Measurements from ENCODE around the gene SNHG17. TPM values are rescaled to one million over a fixed set of nuclear protein-coding genes. Genes with fewer than 3 reads are reported as not detected.

The SNHG17 gene
- total RNA-seq, 1 donor from 2014 or later, result 8.0 TPM

DNA sequence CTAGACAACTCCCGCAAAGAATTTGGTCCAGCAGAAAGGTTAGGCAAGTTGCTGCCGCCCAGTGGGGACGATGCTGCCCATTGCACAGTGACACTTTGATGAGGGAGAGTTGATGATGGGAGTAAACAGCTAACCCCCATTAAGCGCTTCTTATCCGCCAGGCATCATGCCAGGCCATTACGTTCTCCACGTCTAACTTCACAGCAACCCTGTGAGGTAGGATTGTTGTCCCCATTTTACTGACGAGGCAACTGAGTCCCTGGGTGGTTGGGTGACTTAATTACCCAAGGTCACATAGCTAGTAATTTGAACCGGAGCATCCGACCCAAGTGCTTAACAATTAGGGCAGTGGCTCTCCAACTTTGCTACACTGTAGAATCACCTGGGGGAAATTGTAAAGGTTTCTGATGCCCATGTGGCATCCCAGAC, 38.3 kb upstream of the SNHG17 start:
- peaks cover 4% of the 10 kb centered on the region for H3K27me3 Mint-ChIP-seq (ENCODE audit: insufficient read depth, low read depth)
- Histone ChIP-seq H3K27me3 (peaks cover 4% of the 10 kb centered on the region), H3K4me1 (peaks cover 9% of the 10 kb centered on the region), H4K20me1 (ENCODE audit: low read depth) (peaks cover 45% of the 10 kb centered on the region), H3K36me3 (no peaks in the 10 kb centered on the region), H2AFZ (replicated peaks) (peak overlapping the region; percentile 74), H3K4me2 (peak overlapping the region; percentile 84), H3F3A (ENCODE audit: low read depth) (peaks cover 9% of the 10 kb centered on the region), H3K27ac (no peak overlapping the region), H3K79me2 (ENCODE audit: low read depth) (peaks cover 54% of the 10 kb centered on the region), H3K9me3 (ENCODE audit: low read depth) (no peaks in the 10 kb centered on the region), H3K4me3 (peak overlapping the region; percentile 89), H3K9ac (peak overlapping the region; percentile 64)
- no peak overlapping the region for H3K27ac Mint-ChIP-seq
- H3K4me1 Mint-ChIP-seq, result peaks cover 23% of the 10 kb centered on the region
- peak; percentile 11 for DNase-seq (ENCODE audit: low spot score)
- H3K4me3 Mint-ChIP-seq, result peak overlapping the region; percentile 90
- no peaks in the 10 kb centered on the region for H3K36me3 Mint-ChIP-seq
- no peaks in the 10 kb centered on the region for H3K9me3 Mint-ChIP-seq
- TF ChIP-seq EZH2phosphoT487 (IDR thresholded peaks at IDR 0.05) (no peak), CTCF (IDR thresholded peaks at IDR 0.05) (peak; percentile 12)

- Histone ChIP-seq H3F3A (ENCODE audit: low read depth) (peaks cover 9% of the 10 kb centered on the region), H3K27ac (peak within 1 kb of the TSS; percentile 77)
Measured at GRCh38 chr20:38472513-38473366, 37.6 kb upstream of the SNHG17 start, which contains the start of gene RALGAPB. TSS of gene RALGAPB (plus strand) at chr20:38472843. CDS start at chr20:38488433, 15,590 bp downstream.

GRCh38 chr20:38471987-38472512, 36.9 kb upstream of the SNHG17 start:
- Histone ChIP-seq H3K27ac (no peak overlapping the region), H3K4me1 (peaks cover 9% of the 10 kb centered on the region)
- H3K27me3 Mint-ChIP-seq (ENCODE audit: insufficient read depth, low read depth), result peaks cover 4% of the 10 kb centered on the region

More at GRCh38 chr20:38472513-38473366, 37.6 kb upstream of the SNHG17 start, which contains the start of gene RALGAPB:
- peak within 1 kb of the TSS; percentile 91 for H3K4me3 Mint-ChIP-seq
- peaks cover 9% of the 10 kb centered on the region for H3K4me1 ChIP-seq
- peaks cover 4% of the 10 kb centered on the region for H3K27me3 Mint-ChIP-seq (ENCODE audit: insufficient read depth, low read depth)
- H3K9me3 ChIP-seq (ENCODE audit: low read depth), result no peaks in the 10 kb centered on the region
- H2AFZ ChIP-seq (replicated peaks), result peak within 1 kb of the TSS; percentile 80
- H4K20me1 ChIP-seq (ENCODE audit: low read depth), result peaks cover 43% of the 10 kb centered on the region
- peaks cover 4% of the 10 kb centered on the region for H3K27me3 ChIP-seq
- peak within 1 kb of the TSS; percentile 64 for H3K9ac ChIP-seq
- no peaks in the 10 kb centered on the region for H3K9me3 Mint-ChIP-seq
- peaks cover 48% of the 10 kb centered on the region for H3K79me2 ChIP-seq (ENCODE audit: low read depth)
- TF ChIP-seq EZH2 (IDR thresholded peaks at IDR 0.05), result no peak
- peak; percentile 52 for TF ChIP-seq CTCF (IDR thresholded peaks at IDR 0.05)
- TF ChIP-seq EZH2phosphoT487 (IDR thresholded peaks at IDR 0.05), result no peak
- H3K4me1 Mint-ChIP-seq, result peaks cover 23% of the 10 kb centered on the region
- H3K4me3 ChIP-seq, result peak within 1 kb of the TSS; percentile 89
- no peaks in the 10 kb centered on the region for H3K36me3 Mint-ChIP-seq
- H3K36me3 ChIP-seq, result no peaks in the 10 kb centered on the region
- H3K27ac Mint-ChIP-seq, result peak within 1 kb of the TSS; percentile 85
- peak within 1 kb of the TSS; percentile 84 for H3K4me2 ChIP-seq
- peak; percentile 100 for DNase-seq (ENCODE audit: low spot score)

More at GRCh38 chr20:38471987-38472512, 36.9 kb upstream of the SNHG17 start:
- Histone ChIP-seq H3K9me3 (ENCODE audit: low read depth) (no peaks in the 10 kb centered on the region), H2AFZ (replicated peaks) (peak overlapping the region; percentile 80), H3K27me3 (peaks cover 4% of the 10 kb centered on the region), H3K9ac (no peak overlapping the region), H3K36me3 (no peaks in the 10 kb centered on the region), H3K4me3 (peak overlapping the region; percentile 89), H3K4me2 (peak overlapping the region; percentile 84), H3K79me2 (ENCODE audit: low read depth) (peaks cover 41% of the 10 kb centered on the region), H4K20me1 (ENCODE audit: low read depth) (peaks cover 37% of the 10 kb centered on the region), H3F3A (ENCODE audit: low read depth) (peaks cover 9% of the 10 kb centered on the region)
- H3K9me3 Mint-ChIP-seq, result no peaks in the 10 kb centered on the region
- H3K4me1 Mint-ChIP-seq, result peaks cover 23% of the 10 kb centered on the region
- TF ChIP-seq EZH2phosphoT487 (IDR thresholded peaks at IDR 0.05) (no peak), CTCF (IDR thresholded peaks at IDR 0.05) (no peak), EZH2 (IDR thresholded peaks at IDR 0.05) (no peak)
- DNase-seq (ENCODE audit: low spot score), result no peak
- H3K4me3 Mint-ChIP-seq, result peak overlapping the region; percentile 91
- peak overlapping the region; percentile 85 for H3K27ac Mint-ChIP-seq
- H3K36me3 Mint-ChIP-seq, result no peaks in the 10 kb centered on the region

All from neural progenitor cell (in vitro differentiated cells).